ENCODE results near the gene CUEDC2. TPM values are rescaled to one million over a fixed set of nuclear protein-coding genes. Genes with fewer than 3 reads are reported as not detected.

Gene CUEDC2
- total and polyA plus RNA-seq, 10 of the 15 experiments (the other 5 are each of a cell fraction or from before 2014, with no cell fraction given): 20.4 to 121 (median 75.0) TPM

GRCh38 chr10:102375250-102375649 is 57.1 kb downstream of the CUEDC2 start:
- H3K4me3 ChIP-seq: no peak overlapping the region
- peaks cover 23 to 24% of the 10 kb centered on the region in 2 experiments for H3K36me3 ChIP-seq (ENCODE audit: control insufficient read depth in 2 of 2, insufficient read depth in 2 of 2, low read length in 1 of 2)
- H4K20me1 ChIP-seq (ENCODE audit: control insufficient read depth, insufficient read depth): no peaks in the 10 kb centered on the region; the same call in 1 of the 2 replicates
- H3K4me1 ChIP-seq (ENCODE audit: control insufficient read depth, insufficient read depth, low read length): no peaks in the 10 kb centered on the region
- no peaks in the 10 kb centered on the region; the same call in 2 of the 3 replicates for H3K9me3 ChIP-seq (replicated peaks; ENCODE audit: control insufficient read depth, insufficient read depth, low read length)
- ChIA-PET POLR2A (no interaction called here), CTCF (interaction anchor here (0.6 to 2.8 kb wide), 4 partner anchors 12 to 127 kb away, joined by 3 to 17 read pairs (median 4); partner anchors contain the start of gene ACTR1A), RAD21 (ENCODE audit: unreplicated experiment) (interaction anchor here (0.9 to 1.1 kb wide), 2 partner anchors 104 to 144 kb away, joined by 3 read pairs; no protein-coding TSS in a partner anchor), SMC1A (ENCODE audit: uncharacterized antibody, unreplicated experiment) (no interaction called here)
- intact Hi-C loops (cut with micrococcal nuclease; ENCODE audit: unreplicated experiment): no loop called here
- H3K79me2 ChIP-seq (ENCODE audit: control insufficient read depth, insufficient read depth, low read length): no peaks in the 10 kb centered on the region
- no peak for FAIRE-seq
- DNase-seq (ENCODE audit: low read depth, low spot score): no peak
- in situ Hi-C loops (cut with MboI): no loop called here
- H2AFZ ChIP-seq (ENCODE audit: control insufficient read depth, low read depth, low read length): no peak overlapping the region
- H3K4me2 ChIP-seq (ENCODE audit: control insufficient read depth, insufficient read depth): no peak overlapping the region
- H3K27me3 ChIP-seq (replicated peaks in 1 of 2; ENCODE audit: control insufficient read depth in 2 of 2, insufficient read depth in 2 of 2, low read length in 1 of 2): no peaks in the 10 kb centered on the region
- TF ChIP-seq JUNB (IDR thresholded peaks at IDR 0.05) (no peak), ZNF592 (IDR thresholded peaks at IDR 0.05) (no peak), RUNX3 (IDR thresholded peaks at IDR 0.05; ENCODE audit: low read length) (no peak), CEBPB (IDR thresholded peaks at IDR 0.05; ENCODE audit: borderline replicate concordance in 1 of 2, low read depth in 2 of 2, low read length in 2 of 2) (no peak), RAD21 (IDR thresholded peaks at IDR 0.05; ENCODE audit: insufficient read depth, low read depth, low read length) (0 out of 2 replicates have a peak, but pooled peaks have one; percentile 21), SIN3A (IDR thresholded peaks at IDR 0.05; ENCODE audit: low read depth, low read length) (no peak), ATF3 (IDR thresholded peaks at IDR 0.05; ENCODE audit: borderline replicate concordance, extremely low read depth, low read depth, low read length) (no peak), CTCF (IDR thresholded peaks at IDR 0.05 in 2 of 3, conservative IDR thresholded peaks at IDR 0.05 in 1 of 3; ENCODE audit: control insufficient read depth in 2 of 3, extremely low read depth in 1 of 3, insufficient read depth in 1 of 3, low read depth in 3 of 3, low read length in 3 of 3) (peak in 2 of 3 experiments; percentile 5 to 9; a peak in 1 of 6 replicates), KAT2A (conservative IDR thresholded peaks at IDR 0.05; ENCODE audit: control insufficient read depth, low read depth, low read length) (no peak), SMC3 (IDR thresholded peaks at IDR 0.05; ENCODE audit: borderline replicate concordance, low read length) (0 out of 2 replicates have a peak, but pooled peaks have one; percentile 15), RELB (IDR thresholded peaks at IDR 0.05; ENCODE audit: low read depth) (no peak)
- peak; percentile 25; the same call in 2 of the 3 replicates for ATAC-seq
- H3K27ac ChIP-seq (ENCODE audit: control insufficient read depth, insufficient read depth): no peak overlapping the region
- 98% methylated on average over 7 of the region's 7 CpGs for WGBS (ENCODE audit: insufficient coverage, insufficient replicate concordance, low lambda C conversion rate, missing lambda C conversion rate)
- H3K9ac ChIP-seq (ENCODE audit: control insufficient read depth, insufficient read depth, low read length): no peak overlapping the region
- no TSS peak for BruUV-seq (replicated peaks)
